NB4 (cell line): ENCODE data around the gene OTOS.

Source experiments
- DNase-seq: peaks from one replicate; pipeline ENCODE4 v3.0.0; 2010; ENCODE audit warnings: low read depth
- H3K4me3 ChIP-seq: one replicate; pipeline ENCODE4 v1.5.1; 2011; ENCODE audit warnings: mild to moderate bottlenecking, low read depth, low read length, moderate library complexity
- MYC ChIP-seq: IDR thresholded peaks from 2 replicates; pipeline ENCODE4 v1.6.1; 2011; ENCODE audit warnings: low read depth, low read length
- POLR2A ChIP-seq: IDR thresholded peaks from 2 replicates; pipeline ENCODE4 v1.6.1; 2011; ENCODE audit warnings: mild to moderate bottlenecking; ENCODE audit not compliant: insufficient read length; ENCODE audit errors: extremely low read depth
- TF ChIP-seq, protein P1 (sequence below): IDR thresholded peaks from one replicate; pipeline ENCODE4 v1.5.1; 2012; ENCODE audit warnings: low read depth, low read length
- TF ChIP-seq, protein P2 (sequence below): IDR thresholded peaks from 2 replicates; pipeline ENCODE4 v1.6.1; 2011; ENCODE audit warnings: low read depth, low read length

Gene OTOS

DNA sequence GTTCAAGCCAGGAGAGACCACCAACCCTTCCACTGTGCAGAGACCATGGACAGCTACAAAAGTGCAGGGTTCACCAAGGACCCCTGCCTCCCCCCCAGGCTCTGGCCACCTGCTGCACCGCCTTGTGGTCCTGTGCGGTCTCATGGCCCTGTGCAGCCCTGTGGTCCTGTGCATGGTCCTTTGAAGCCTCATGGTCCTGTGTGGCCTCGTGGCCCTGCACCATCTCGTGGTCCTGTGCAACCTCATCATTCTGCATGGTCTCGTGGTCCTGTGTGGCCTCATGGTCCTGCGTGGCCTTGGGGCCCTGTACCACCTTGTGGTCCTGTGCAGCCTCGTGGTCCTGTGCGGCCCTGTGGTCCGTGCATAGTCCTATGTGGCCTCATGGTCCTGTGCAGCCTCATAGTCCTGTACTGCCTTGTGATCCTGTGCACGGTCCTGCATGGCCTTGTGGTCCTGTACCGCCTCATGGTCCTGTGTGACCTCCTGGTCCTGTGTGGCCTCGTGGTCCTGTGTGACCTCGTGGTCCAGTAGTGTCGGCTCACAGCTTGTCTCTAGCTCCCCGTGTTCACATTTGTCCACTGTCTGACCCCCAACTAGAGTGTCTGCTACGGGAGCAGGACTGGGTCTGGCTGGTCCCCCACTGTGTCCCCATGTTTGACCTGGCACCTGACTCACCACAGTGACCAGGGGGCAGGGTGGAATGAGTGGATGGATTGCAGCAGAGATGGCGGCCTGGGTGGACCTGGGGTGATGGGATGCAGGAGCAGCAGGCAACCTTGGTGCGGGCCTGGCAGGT is 20.0 kb upstream of the OTOS start:
- DNase-seq: no peak
- TF ChIP-seq POLR2A: no peak
- TF ChIP-seq MYC: no peak
- TF ChIP-seq, protein P1, sequence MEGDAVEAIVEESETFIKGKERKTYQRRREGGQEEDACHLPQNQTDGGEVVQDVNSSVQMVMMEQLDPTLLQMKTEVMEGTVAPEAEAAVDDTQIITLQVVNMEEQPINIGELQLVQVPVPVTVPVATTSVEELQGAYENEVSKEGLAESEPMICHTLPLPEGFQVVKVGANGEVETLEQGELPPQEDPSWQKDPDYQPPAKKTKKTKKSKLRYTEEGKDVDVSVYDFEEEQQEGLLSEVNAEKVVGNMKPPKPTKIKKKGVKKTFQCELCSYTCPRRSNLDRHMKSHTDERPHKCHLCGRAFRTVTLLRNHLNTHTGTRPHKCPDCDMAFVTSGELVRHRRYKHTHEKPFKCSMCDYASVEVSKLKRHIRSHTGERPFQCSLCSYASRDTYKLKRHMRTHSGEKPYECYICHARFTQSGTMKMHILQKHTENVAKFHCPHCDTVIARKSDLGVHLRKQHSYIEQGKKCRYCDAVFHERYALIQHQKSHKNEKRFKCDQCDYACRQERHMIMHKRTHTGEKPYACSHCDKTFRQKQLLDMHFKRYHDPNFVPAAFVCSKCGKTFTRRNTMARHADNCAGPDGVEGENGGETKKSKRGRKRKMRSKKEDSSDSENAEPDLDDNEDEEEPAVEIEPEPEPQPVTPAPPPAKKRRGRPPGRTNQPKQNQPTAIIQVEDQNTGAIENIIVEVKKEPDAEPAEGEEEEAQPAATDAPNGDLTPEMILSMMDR: no peak
- TF ChIP-seq, protein P2, sequence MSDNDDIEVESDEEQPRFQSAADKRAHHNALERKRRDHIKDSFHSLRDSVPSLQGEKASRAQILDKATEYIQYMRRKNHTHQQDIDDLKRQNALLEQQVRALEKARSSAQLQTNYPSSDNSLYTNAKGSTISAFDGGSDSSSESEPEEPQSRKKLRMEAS: no peak
- no peak overlapping the region for H3K4me3 ChIP-seq

DNA sequence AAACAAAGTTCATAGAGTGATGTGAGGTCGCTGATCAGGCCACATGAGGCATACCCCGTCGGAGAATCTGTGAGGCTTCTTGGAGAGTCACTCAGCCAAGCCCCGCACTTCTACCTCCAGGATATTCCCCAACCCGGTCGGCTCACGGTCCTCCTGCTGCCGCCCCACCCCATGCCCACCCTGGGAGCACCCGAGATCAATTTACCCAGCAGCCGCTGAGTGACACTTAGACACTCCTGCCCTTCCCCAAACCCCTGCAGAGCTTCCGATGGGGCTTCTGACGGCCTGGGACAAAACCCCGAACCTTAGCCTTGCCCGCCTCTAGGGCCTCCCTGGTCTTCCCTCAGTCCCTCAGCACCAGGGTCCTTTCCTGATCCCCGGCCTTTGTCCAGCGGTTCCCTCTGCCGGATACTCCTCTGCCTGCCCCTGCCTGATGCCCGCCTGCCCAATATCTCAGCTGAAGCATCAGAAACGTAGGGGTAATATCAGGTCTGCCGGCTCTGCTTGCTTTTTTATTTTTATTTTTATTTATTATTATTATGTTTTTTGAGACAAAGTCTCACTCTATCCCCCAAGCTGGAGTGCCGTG is 18.9 kb upstream of the OTOS start:
- DNase-seq: no peak
- H3K4me3 ChIP-seq: no peak overlapping the region
- TF ChIP-seq, protein P1: no peak
- TF ChIP-seq MYC (no peak), POLR2A (no peak)
- TF ChIP-seq, protein P2: no peak

DNA sequence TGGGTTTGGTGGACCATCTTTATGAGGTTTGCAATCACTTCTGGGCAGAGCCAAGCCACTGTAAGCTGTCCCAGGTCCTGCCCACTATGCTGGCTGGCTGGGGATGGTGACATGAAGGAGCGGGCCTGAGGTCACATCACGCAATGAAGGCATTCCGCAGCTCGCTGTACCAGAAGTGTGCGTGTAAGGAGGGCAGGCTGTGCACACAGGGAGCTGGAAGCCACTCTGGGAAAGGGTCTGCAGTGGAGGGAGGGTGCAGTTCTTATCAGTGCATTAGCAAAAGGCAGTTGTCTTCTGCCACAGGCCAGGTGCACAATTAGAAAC is 16.7 kb upstream of the OTOS start:
- TF ChIP-seq MYC (no peak), POLR2A (no peak)
- TF ChIP-seq, protein P2: no peak
- TF ChIP-seq, protein P1: no peak
- DNase-seq: no peak

DNA sequence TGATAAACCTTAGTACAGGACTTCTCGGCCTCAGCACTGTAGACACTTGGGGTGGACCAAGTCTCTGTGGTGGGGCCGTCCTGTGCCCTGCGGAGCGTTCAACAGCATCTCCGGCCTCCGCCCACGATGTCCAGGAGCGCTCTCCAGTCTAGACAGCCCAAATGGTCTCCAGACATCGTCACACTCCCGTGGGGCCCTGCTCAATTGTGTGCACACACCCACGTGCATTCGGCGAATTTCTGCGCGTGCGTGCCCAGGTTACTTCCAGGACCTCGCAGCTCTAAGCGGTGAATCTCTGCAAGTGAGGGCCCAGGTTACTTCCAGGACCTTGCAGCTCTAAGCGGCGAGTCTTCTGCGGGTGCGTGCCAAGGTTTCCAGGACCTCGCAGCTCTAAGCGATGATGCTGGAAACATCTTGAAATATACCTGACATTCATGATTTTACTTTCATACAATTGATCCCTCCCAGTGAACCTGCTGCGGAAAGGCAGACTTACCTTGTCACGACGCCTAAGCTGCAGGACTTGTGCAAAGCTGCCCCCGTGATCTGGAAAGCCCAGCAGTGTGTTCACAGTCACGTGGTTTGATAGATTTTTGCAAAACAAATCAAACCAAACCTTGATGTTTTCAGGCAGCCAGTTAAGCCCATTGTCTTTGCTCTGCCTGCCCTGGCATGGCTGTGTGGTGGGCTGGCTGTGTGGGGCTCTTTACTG is 16.1 kb upstream of the OTOS start:
- DNase-seq: no peak
- no peak for TF ChIP-seq POLR2A
- no peak for TF ChIP-seq MYC
- TF ChIP-seq, protein P1: no peak
- TF ChIP-seq, protein P2: no peak
- H3K4me3 ChIP-seq: no peak overlapping the region

More for the DNA sequence above, 16.7 kb upstream of the OTOS start:
- H3K4me3 ChIP-seq: no peak overlapping the region

DNA sequence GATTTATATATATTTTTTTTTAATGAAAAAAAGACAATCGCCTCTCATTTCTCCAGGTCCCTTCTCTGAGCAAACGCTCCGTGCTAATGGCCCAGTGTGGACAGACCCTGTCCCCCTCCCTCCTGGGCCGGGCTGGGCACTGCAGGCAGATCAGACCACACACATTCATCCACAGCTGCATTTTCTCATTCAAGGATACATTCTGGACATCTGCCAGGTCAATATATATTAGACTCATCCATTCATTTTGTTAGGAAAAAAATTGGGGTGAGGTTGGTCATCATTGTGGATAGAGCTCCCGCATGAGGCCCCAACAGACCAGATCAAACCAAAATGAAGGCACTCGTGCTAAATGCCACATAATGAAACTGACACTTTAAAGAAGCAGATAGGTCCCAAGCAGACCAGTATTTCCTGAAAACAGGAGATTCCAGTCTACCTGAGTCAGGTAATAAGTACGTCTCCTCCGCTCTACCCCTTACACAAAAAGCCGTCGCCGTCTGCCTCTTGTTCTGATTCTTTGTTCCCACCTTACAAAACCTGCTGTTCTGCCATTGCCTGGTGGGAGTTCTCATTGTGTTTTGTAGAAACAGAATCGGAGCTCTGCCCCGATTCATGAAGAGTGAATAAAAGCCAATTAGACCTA is 15.4 kb upstream of the OTOS start:
- DNase-seq: no peak
- TF ChIP-seq, protein P2: no peak
- TF ChIP-seq, protein P1: no peak
- TF ChIP-seq POLR2A: no peak
- TF ChIP-seq MYC: no peak
- H3K4me3 ChIP-seq: no peak overlapping the region
